ENCODE results near the gene MORN4.

DNA sequence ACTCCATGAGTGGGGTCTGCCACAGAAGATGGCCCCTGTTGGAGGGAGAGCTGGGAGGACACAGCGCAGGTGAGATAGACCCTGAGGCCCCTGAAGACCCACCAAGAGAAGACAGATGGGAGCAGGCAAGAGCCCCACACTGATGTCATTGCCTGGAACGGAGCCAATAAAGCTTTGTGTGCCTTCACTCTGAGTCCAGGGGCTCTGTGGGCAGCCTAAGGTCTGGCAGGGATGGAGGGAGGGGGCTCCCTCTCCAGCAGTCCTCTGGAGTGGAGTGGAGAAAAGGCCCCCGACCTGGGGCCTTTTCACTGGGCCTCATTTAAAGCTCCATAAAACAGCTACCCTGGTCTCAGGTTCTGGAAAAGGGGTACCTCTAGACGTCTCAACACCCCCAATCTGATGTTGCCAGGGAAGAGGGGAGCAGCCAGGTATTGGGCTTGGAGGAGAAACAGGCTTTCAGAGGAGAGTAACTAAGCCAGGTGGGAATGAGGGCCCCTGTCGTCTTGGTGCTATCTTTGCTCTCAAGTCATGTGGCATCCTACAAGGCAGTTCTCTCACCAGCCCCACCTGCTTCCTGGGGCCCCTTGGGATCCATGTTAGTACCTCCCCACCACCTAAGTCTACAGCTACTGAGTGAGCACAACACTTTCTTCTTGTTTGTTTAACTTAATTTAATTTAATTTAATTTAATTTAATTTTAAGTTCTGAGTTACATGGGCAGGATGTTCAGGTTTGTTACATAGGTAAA, 42.4 kb downstream of the MORN4 start:
- TF ChIP-seq, protein P1, sequence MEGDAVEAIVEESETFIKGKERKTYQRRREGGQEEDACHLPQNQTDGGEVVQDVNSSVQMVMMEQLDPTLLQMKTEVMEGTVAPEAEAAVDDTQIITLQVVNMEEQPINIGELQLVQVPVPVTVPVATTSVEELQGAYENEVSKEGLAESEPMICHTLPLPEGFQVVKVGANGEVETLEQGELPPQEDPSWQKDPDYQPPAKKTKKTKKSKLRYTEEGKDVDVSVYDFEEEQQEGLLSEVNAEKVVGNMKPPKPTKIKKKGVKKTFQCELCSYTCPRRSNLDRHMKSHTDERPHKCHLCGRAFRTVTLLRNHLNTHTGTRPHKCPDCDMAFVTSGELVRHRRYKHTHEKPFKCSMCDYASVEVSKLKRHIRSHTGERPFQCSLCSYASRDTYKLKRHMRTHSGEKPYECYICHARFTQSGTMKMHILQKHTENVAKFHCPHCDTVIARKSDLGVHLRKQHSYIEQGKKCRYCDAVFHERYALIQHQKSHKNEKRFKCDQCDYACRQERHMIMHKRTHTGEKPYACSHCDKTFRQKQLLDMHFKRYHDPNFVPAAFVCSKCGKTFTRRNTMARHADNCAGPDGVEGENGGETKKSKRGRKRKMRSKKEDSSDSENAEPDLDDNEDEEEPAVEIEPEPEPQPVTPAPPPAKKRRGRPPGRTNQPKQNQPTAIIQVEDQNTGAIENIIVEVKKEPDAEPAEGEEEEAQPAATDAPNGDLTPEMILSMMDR (IDR thresholded peaks at IDR 0.05), result no peak
- TF ChIP-seq POLR2A (IDR thresholded peaks at IDR 0.05), result no peak
